SU-DHL-6 (cell line): ENCODE measurements around the gene ADIPOR2.

Source experiments
- EZH2phosphoT487 ChIP-seq: fragments of 200-600 bp; sonication (generic), shearing (Covaris generic); conservative IDR thresholded peaks from 2 replicates; pipeline ENCODE4 v1.6.1; 2018; ENCODE audit warnings: mild to moderate bottlenecking, antibody characterized with exemption, low read length, moderate library complexity, mixed read lengths
- TF ChIP-seq, protein P1 (sequence below): fragments of 200-600 bp; sonication (generic); IDR thresholded peaks from one replicate; pipeline ENCODE4 v1.5.1; 2017; ENCODE audit warnings: antibody characterized with exemption, mild to moderate bottlenecking, low read length, moderate library complexity; ENCODE audit not compliant: insufficient read depth, poor library complexity, severe bottlenecking

GRCh38 chr12:1810931-1811280 lies 120.0 kb downstream of the ADIPOR2 start:
- TF ChIP-seq EZH2phosphoT487 = no peak
- TF ChIP-seq, protein P1, sequence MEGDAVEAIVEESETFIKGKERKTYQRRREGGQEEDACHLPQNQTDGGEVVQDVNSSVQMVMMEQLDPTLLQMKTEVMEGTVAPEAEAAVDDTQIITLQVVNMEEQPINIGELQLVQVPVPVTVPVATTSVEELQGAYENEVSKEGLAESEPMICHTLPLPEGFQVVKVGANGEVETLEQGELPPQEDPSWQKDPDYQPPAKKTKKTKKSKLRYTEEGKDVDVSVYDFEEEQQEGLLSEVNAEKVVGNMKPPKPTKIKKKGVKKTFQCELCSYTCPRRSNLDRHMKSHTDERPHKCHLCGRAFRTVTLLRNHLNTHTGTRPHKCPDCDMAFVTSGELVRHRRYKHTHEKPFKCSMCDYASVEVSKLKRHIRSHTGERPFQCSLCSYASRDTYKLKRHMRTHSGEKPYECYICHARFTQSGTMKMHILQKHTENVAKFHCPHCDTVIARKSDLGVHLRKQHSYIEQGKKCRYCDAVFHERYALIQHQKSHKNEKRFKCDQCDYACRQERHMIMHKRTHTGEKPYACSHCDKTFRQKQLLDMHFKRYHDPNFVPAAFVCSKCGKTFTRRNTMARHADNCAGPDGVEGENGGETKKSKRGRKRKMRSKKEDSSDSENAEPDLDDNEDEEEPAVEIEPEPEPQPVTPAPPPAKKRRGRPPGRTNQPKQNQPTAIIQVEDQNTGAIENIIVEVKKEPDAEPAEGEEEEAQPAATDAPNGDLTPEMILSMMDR = no peak
